HL-60/S4 treated with phorbol 12-myristate 13-acetate at 8.2 ng/mL for 4 days and 3 days (cell line): ENCODE measurements around the gene N4BP2.
"Not testable (repeated sequence)": the region's sequence is repeated elsewhere in the genome, so short reads cannot be mapped to it uniquely, and the experiment has no call there.

Source experiments
- in situ Hi-C: fragments of 300-500 bp; cut with MboI; formaldehyde crosslinking; loops from 2 replicates; pipeline ENCODE4 v1.15.0; 2022; ENCODE audit warnings: low sequenced_read_pairs

Gene N4BP2

DNA sequence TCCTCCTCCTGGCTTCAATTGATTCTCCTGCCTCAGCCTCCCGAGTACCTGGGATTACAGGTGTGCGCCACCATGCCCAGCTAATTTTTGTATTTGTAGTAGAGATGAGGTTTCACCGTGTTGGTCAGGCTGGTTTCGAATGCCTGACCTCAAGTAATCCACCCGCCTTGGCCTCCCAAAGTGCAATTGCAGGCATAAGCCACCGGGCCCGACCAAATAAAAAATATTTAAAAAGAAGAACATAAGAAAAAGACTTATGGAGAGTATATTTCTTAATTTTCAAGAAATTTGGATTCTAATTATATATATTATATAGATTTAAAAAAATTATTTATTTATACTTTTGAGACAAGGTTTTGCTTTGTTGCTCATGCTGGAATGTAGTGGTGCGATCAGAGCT lies 29.8 kb downstream of the N4BP2 start:
- in situ Hi-C loops = no loop called here

DNA sequence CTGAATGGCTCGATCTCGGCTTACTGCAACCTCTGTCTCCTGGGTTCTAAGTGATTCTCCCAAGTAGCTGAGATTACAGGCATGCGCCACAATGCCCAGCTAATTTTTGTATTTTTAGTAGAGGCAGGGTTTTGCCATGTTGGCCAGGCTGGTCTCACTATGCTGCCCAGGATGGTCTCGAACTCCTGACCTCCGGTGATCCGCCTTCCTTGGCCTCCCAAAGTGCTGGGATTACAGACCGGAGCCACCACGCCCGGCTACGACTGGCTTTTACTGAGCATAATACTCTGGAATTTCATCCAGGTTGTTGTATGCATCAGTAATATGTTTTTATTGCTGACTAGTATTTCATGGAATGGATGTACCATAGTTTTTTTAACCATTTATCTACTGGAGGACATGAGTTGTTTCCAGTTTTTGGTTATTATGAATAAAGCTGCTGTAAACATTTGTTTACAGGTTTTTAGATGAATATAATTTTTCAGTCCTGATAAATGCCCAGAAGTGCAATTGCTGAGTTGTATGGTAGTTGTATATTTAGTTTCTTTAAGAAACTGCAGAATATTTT lies 31.2 kb downstream of the N4BP2 start:
- in situ Hi-C loops = no loop called here

DNA sequence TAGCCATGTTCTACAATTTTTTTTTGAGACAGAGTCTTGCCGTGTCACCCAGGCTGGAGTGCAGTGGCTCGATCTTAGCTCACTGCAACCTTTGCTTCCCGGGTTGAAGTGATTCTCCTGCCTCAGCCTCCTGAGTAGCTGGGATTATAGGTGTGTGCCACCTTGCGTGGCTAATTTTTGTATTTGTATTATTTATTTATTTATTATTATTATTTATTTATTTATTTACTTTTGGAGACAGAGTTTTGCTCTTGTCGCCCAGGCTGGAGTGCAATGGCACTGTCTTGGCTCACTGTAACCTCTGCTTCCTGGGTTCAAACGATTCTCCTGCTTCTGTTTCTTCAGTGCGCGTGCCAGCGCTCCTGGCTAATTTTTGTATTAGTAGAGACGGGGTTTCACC lies 36.8 kb downstream of the N4BP2 start:
- in situ Hi-C loops = not testable (repeated sequence)

DNA sequence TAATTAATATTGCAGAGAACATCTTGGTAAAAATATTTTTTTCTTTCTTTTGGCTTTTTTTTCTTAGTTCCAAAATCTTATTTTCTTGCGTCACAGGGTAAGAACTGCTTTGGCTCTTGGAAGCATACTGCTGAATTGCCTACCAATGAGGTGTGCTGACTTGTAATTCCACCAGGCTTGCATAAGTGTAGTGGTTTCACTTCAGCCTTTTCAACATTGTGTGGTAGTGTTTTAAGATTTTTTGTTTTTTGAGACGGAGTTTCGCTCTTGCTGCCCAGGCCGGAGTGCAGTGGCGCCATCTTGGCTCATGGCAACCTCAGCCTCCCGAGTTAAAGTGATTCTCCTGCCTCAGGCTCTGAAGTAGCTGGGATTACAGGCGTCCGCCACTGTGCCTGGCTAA lies 42.4 kb downstream of the N4BP2 start:
- in situ Hi-C loops = no loop called here

DNA sequence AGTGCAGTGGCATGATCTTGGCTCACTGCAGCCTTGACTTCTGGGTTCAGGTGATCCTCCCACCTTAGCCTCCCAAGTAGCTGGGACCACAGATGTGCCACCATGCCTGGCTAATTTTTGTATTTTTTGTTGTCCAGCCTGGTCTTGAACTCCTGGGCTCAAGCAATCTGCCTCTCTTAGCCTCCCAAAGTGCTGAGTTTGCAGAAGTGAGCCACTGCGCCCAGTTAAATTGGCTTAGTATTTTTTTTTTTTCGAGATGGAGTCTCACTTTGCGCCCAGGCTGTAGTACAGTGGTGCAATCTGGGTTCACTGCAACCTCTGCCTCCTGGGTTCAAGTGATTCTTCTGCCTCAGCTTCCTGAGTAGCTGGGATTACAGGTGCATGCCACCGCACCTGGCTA lies 50.5 kb downstream of the N4BP2 start:
- in situ Hi-C loops = not testable (repeated sequence)

DNA sequence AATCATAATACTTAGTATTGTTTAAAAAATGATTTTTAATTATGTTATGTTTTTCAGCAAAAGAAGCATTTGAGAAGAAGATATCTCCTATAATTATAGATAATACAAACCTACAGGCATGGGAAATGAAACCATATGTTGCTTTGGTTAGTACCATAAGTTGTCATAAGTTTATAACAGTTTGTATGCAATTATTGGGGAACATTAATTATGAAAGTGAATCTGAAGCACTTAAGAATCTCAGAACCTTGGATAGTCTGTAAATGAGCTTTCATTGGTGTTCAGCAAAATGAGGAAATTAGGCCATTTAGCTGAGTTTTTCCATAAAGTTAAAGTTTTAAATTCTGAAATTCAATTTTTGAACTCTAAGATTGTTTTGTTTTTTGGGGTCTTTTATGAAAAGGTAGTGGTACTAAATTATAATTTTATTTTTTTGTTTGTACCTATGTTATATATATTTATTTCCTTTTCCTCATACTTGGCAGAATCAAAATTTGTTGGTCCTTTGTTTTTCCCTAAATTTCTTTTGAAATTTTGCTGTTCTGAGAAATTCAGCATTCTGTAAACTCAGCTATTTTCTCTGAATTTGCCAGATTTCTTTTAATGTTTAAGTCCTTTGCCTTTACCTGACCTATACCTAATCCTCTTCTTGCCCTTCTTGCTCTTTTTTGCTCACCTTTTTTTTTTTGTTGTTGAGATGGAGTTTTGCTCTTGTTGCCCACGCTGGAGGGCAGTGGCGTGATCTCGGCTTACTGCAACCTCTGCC lies 55.6 kb downstream of the N4BP2 start:
- in situ Hi-C loops = no loop called here

DNA sequence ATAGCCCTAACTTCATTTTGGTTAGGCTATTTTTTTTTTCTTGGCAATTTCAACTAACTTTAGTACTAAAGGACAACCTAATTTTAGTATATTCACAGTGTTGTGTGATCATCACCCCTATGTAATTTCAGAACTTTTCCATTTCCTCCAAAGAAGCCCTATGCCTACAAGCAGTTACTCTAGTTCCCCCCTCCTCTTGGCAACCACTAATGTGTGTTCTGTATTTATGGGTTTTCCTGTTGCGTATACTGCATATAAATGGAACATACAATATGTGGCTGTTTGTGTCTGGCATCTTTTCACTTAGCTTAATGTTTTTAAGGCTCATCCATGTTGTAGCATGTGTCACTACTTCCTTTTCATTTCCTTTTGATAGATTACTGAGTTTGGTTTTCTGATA lies 57.6 kb downstream of the N4BP2 start:
- in situ Hi-C loops = no loop called here

DNA sequence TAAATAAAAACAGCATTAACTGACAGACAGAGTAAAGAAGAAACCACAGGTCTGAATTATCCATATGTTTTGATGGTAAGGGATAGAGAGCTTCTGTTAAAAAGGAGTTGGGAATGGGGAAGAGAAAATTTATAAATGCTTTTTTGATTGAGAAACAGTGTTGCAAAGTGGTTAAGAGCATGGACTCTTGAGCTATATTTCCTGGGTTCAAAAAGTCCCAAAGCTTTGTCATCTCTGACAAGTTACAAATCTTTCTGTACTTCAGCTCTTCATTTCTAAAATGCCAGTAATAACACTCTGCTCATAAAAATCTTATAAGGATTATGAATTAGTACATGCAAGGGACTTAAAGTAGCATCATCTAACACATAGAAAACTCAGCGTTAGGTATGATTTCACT lies 62.2 kb downstream of the N4BP2 start:
- in situ Hi-C loops = no loop called here

DNA sequence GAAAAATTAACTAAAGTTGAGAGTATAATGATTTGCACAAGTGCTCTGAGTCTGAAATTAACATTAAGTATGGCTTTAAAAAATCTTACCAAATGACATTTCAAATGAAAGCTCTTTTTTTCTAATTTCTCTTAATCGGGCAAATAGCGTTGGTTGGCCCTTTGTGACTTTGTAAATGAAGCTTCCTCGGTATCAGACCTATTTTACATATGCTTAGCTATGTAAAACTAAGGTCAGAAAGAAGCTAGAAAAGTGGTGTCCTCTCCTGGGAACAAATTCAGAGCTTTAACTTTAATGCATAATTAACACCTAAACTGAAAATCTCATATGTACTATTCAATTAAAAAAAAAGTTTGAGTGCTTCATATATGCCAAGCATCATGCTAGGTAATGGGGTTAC lies 62.7 kb downstream of the N4BP2 start:
- in situ Hi-C loops = no loop called here

DNA sequence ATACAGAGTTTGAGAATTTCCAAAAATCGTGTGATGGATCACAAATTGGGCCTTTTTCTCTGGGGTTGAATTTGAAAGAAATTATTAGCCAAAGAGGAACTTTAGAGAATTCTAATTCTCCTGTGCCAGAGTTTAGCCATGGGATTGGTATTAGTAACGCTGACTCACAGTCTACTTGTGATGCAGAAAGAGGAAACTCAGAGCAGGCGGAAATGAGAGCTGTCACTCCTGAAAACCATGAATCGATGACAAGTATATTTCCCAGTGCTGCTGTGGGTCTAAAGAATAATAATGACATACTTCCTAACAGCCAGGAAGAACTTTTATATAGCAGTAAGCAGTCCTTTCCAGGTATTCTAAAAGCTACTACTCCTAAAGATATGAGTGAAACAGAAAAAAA lies 64.9 kb downstream of the N4BP2 start:
- in situ Hi-C loops = no loop called here

DNA sequence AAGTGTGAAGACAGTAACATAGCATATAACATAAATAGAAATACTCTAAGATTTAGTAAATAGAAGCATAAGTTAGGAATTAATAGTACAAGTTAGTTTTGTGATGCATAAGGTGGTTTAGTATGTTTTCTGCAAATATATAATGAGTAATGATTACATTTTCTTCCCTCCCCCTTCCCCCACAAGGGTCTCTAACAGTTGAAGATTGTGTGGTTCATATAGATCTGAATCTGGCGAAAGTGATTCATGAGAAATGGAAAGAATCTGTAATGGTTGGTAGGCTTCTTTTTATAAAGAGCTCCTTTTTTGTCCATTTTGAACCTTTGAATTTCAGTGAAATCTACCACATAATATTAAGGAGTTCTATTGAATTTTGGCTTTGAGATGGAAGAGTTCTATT lies 66.3 kb downstream of the N4BP2 start:
- in situ Hi-C loops = no loop called here

DNA sequence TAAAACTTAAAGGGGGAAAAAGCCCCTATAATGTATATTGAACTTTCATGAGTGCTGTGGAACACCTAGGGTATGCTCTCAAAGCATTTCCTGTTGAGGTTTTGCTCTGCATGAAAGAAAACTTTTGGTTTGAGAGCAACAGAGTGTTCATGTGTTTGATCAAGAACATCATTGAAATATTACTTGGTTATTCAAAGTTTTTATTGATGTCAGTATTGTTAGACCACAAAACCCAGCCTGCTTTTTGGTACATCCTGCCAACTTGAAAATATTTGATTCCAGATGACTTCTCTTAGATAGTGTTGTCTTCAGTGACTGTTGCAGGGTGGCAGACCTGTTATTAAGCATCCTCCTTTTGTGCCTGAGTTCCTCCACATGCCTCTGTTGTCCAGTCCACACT lies 68.0 kb downstream of the N4BP2 start:
- in situ Hi-C loops = no loop called here

DNA sequence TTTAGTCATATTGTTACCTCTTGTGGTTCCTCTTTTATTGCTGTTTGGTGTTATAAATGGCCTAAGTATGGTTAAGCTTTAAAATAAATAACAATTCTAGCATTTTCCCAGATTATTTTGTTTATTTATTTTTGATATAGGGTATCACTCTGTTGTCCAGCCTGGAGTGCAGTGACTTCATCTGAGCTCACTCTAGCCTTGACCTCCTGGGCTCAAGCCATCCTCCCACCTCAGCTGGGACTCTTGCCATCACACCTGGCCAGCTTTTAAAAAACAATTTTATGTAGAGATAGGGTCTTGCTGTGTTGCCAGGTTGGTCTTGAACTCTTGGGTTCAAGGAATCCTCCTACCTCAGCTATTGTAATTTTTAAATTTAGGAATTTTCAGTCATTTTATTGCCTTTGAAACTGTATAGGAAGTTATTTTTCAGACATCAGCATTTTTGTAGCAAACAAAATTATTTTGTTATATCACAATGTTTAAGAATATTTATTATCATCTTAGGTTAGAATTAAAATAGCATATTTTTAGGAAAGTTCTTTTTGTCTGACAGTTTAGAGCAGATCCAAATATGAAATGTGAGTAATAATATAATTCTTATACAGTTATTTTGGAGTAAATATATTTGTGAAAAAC lies 73.9 kb downstream of the N4BP2 start:
- in situ Hi-C loops = no loop called here

DNA sequence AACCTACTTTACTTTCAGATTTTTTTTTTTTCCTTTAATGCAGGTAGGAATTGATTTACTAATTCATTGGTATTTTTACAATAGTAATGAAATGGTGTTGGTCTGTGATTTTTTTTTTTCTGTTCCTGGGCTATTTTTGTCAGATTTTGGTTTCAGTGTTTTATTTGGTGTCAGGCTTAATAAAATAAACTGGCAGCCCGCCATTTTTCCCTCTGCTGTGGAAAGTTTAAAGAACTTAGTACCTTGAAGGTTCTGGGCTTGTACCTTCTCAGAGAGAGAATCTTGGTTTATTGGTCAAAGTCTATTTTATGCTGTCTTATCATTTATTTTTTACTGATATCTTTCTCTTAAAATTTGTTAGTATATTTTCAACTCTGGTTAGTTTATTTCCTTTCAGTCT lies 76.2 kb downstream of the N4BP2 start:
- in situ Hi-C loops = no loop called here

DNA sequence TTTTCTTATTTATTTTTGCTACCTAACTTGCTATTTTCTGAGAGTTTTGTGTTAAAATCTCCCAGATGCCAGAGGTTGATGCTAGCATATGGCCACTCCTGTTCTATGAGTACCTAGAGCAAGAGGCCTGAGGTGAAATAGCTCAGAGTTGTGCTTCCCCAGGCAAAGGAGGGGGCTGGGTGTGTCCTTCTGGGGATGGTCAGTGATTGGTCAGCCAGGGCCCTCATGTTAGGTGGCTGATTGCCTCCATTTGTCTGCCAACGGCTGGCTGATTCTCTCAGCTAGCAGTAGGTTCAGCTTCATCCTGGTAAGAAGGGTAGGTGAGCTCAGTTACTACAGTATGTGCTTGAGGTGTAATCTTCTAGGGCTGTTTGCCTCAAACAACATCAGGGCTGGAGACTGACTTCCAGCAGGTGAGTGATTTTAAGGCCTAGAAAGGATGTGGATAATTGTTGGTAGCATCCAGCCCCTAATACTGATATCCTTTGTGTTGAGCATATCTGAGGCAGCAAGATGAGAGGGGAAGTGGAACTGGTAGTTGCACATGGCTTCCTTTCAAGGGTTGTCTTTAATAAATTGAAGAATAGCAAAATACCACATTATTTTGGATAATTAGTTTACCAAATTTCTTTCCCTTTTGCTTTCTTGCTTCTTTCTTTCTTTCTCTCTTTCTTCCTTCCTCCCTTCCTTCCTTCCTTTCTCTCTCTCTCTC lies 77.7 kb downstream of the N4BP2 start:
- in situ Hi-C loops = no loop called here

DNA sequence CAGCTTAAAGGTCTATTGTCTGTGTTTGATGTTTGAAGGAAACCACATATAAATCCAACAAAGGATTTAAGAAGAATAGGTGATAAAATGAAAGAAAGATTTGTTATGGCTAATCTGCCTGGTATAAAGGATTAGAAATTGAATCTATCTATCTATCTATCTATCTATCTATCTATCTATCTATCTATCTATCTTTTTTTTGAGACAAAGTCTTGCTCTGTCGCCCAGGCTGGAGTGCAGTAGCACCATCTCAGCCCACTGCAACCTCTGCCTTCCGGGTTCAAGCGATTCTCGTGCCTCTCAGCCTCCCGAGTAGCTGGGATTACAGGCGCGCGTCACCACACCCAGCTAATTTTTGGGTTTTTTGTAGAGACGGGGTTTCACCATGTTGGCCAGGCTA lies 79.6 kb downstream of the N4BP2 start:
- in situ Hi-C loops = not testable (repeated sequence)

DNA sequence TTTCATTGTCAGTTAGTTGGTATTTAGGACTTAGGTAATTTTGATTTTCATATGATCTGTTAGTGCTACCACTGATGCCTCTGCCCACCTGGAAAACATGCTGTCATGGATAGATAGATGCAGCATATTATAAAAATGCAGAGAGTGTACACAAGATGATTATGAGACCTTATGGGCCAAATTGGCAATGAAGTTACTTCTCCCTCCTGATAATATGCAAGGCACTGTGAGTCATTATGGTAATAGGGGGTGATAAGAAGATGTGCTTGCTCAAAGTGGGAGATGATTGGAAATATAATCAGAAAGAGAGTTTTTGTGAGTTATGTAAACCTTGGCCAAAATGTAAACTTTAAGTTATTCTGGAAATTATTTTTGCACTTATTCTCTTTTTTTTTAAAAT lies 83.5 kb downstream of the N4BP2 start:
- in situ Hi-C loops = no loop called here

DNA sequence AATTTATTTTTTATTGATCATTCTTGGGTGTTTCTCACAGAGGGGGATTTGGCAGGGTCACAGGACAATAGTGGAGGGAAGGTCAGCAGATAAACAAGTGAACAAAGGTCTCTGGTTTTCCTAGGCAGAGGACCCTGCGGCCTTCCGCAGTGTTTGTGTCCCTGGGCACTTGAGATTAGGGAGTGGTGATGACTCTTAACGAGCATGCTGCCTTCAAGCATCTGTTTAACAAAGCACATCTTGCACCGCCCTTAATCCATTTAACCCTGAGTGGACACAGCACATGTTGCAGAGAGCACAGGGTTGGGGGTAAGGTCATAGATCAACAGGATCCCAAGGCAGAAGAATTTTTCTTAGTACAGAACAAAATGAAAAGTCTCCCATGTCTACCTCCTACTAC lies 83.9 kb downstream of the N4BP2 start:
- in situ Hi-C loops = not testable (repeated sequence)

DNA sequence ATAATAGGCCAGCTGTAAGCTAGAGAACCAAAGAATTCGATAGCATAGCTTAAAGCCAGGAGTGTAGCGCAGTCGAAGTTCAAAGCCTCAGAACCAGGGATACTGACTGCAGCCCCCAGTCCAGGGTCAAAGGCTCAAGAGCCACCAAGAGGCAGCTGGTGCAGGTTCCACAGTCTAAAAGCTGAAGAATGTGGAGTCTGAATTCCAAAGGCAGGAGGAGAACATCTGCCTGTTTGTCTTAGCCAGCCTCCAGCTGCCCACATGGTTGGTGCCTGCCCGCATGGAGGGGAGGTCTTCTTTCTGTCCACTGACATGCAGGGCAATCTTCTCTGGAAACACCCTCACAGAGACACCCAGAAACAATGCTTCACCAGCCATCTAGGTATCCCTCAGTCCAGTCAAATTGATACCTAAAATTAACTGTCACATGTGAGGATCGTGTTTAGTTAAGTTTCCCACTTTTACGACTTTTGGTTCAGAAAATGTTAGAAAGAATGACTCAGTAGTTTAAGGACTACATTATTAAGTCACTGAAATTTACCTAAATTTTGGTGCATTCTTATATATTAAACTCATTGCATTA lies 87.4 kb downstream of the N4BP2 start:
- in situ Hi-C loops = no loop called here

DNA sequence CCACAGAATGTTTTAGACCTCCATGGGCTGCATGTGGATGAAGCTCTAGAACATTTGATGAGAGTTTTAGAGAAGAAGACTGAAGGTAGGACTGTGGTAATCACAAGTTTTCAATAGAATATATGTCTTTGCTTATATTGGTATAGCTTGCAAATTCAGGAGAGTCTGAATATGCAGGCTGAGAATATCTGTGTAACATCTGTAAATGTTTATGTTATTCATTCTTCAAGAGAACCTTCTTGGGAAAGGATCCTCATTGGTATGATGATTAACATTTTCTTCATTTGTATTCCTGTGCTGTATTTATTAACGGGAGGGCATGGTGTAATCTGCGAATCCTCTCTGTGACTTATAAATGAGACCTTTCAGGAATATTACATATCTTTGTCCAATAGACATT lies 88.1 kb downstream of the N4BP2 start:
- in situ Hi-C loops = no loop called here

DNA sequence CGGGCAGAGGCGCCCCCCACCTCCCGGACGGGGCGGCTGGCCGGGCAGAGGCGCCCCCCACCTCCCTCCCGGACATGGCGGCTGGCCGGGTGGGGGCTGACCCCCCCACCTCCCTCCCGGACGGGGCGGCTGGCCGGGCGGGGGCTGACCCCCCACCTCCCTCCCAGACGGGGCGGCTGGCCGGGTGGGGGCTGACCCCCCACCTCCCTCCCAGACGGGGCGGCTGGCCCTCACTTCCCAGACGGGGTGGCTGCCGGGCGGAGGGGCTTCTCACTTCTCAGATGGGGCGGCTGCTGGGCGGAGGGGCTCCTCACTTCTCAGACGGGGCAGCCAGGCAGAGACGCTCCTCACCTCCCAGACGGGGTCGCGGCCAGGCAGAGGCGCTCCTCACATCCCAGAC lies 90.8 kb downstream of the N4BP2 start:
- in situ Hi-C loops = not testable (repeated sequence)
